ENCODE data around the gene RBM20.

RBM20 gene

DNA sequence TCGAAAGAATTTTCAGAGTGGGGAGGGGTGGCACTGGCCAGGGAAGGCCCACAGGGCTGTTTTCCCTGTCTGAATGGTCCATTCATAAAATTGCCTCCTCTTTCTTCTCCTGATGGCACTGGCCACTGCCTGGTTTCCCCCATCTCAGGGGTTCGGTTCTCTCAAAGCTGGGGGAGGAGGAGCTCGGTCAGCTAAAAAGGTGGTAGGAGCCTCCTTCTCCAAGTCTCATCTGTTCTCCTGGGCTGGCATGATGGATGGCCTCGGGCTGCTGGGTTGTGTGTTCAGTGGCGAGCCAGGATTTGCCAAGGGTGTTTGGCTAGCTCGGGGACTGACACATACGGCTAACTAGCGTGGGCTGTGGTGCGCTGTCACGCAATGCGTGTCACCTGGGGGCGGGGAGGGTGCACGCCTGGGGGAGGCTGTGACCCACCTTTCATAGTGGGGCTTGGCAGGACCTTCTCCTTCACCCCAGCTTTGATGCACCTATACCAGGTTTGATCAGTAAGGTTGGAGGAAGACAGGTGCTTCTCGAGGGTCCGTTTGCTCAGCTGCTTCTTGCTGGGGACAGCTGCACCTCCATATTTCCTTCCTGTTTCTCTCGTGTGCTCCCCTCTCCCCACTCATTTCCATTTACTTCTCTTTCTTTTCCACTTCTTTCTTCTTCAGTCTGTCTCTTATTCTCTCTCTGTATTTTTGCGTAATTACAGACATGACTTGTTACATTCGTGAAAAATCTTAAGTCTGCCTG lies 36.3 kb downstream of the RBM20 start:
- 100% methylated on average over 2 of the region's 18 CpGs for WGBS (ENCODE audit: extremely low coverage, insufficient coverage, low lambda C conversion rate)
- Histone ChIP-seq H3K27me3 (ENCODE audit: insufficient read depth, low read length, poor library complexity) (no peaks in the 10 kb centered on the region), H4K5ac (ENCODE audit: low read length) (no peak overlapping the region), H3K27ac (ENCODE audit: low read depth, low read length) (no peak overlapping the region), H3K18ac (ENCODE audit: low read length) (no peak overlapping the region), H3K36me3 (ENCODE audit: control insufficient read depth, insufficient read depth, low read length) (no peaks in the 10 kb centered on the region), H3K79me1 (ENCODE audit: low read length) (no peaks in the 10 kb centered on the region), H3K4ac (ENCODE audit: low read depth, low read length) (no peak overlapping the region), H3K79me2 (ENCODE audit: control insufficient read depth, insufficient read depth, low read length) (no peaks in the 10 kb centered on the region), H2BK5ac (ENCODE audit: low read length) (no peak overlapping the region), H3K9ac (ENCODE audit: low read length) (no peak overlapping the region), H3K4me3 (ENCODE audit: low read length) (no peak overlapping the region), H3K23ac (ENCODE audit: low read length) (no peak overlapping the region), H2BK15ac (replicated peaks; ENCODE audit: low read depth) (no peak overlapping the region), H4K8ac (ENCODE audit: low read depth, low read length) (no peak overlapping the region), H3K4me1 (ENCODE audit: control insufficient read depth, low read depth, low read length) (no peaks in the 10 kb centered on the region), H2BK120ac (ENCODE audit: low read depth, low read length) (no peak overlapping the region), H3K56ac (ENCODE audit: low read length) (no peak overlapping the region), H3K4me2 (ENCODE audit: low read length) (no peak overlapping the region), H2AK5ac (ENCODE audit: low read length) (no peak overlapping the region)
- no peak for DNase-seq

DNA sequence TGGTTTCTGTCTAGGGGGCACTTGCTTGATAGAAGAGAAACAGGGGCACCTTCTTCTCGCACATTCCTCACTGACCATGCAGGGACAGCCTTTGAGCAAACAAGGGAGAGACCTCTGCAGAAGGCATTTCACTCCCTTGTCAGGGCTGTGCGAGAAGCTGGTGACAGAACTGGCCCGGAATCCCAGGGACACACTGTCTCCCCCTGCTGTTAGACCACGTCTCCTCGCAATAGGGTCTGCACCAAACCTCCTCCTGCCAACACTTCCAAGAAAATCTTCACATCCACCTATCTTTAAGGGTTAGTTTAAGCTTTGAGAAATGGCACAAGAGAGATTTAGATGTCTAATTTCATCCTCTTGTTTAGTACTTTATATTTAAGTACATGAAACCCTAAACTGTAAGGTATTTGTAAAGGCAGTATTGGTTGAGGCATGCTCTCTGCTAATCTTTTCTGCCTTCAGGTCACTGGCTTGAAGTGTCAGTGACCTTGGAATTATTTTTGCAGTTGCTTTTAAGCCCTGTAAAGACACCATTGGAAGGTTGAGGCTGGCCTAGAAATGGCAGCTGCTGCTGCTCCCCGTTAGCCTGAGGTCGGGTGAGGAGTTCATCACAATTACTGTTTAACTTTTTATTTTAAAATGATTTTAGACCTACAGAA lies 37.0 kb downstream of the RBM20 start:
- Histone ChIP-seq H3K79me1 (ENCODE audit: low read length) (no peaks in the 10 kb centered on the region), H3K36me3 (ENCODE audit: control insufficient read depth, insufficient read depth, low read length) (no peaks in the 10 kb centered on the region), H3K23ac (ENCODE audit: low read length) (no peak overlapping the region), H2AK5ac (ENCODE audit: low read length) (no peak overlapping the region), H4K8ac (ENCODE audit: low read depth, low read length) (no peak overlapping the region), H2BK120ac (ENCODE audit: low read depth, low read length) (no peak overlapping the region), H3K4me1 (ENCODE audit: control insufficient read depth, low read depth, low read length) (no peaks in the 10 kb centered on the region), H3K4me3 (ENCODE audit: low read length) (no peak overlapping the region), H3K79me2 (ENCODE audit: control insufficient read depth, insufficient read depth, low read length) (no peaks in the 10 kb centered on the region), H3K27ac (ENCODE audit: low read depth, low read length) (no peak overlapping the region), H3K18ac (ENCODE audit: low read length) (no peak overlapping the region), H3K4me2 (ENCODE audit: low read length) (no peak overlapping the region), H2BK5ac (ENCODE audit: low read length) (no peak overlapping the region), H3K27me3 (ENCODE audit: insufficient read depth, low read length, poor library complexity) (no peaks in the 10 kb centered on the region), H3K9ac (ENCODE audit: low read length) (no peak overlapping the region), H3K4ac (ENCODE audit: low read depth, low read length) (no peak overlapping the region), H3K56ac (ENCODE audit: low read length) (no peak overlapping the region), H4K5ac (ENCODE audit: low read length) (no peak overlapping the region), H2BK15ac (replicated peaks; ENCODE audit: low read depth) (no peak overlapping the region)
- no CpG with 5 or more reads among the region's 7 CpGs for WGBS (ENCODE audit: extremely low coverage, insufficient coverage, low lambda C conversion rate)
- peak; percentile 91 for DNase-seq

DNA sequence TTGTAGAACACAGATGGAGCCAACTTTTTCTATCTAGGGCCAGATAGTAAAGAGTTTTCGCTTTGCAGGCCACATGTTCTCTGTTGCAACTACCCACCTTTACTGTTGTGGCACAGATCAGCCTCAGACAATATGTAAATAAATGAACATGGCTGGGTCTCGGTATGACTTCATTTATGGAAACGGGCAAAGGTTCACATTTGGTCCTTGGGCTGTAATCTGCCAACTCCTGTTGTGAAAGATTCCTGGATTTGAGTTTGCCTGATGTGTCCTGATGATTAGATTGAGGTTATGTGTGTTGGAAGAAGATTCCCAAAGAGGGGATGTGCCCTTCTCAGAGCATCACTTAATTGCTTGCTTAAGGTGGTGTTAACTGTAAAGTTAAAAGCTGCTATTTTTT lies 38.2 kb downstream of the RBM20 start:
- no peaks in the 10 kb centered on the region for H3K79me1 ChIP-seq (ENCODE audit: low read length)
- H3K23ac ChIP-seq (ENCODE audit: low read length): no peak overlapping the region
- no peak overlapping the region for H2BK5ac ChIP-seq (ENCODE audit: low read length)
- no peak overlapping the region for H3K27ac ChIP-seq (ENCODE audit: low read depth, low read length)
- H3K79me2 ChIP-seq (ENCODE audit: control insufficient read depth, insufficient read depth, low read length): no peaks in the 10 kb centered on the region
- H2AK5ac ChIP-seq (ENCODE audit: low read length): no peak overlapping the region
- no CpG with 5 or more reads among the region's 3 CpGs for WGBS (ENCODE audit: extremely low coverage, insufficient coverage, low lambda C conversion rate)
- no peak overlapping the region for H3K18ac ChIP-seq (ENCODE audit: low read length)
- no peak overlapping the region for H3K4me2 ChIP-seq (ENCODE audit: low read length)
- no peak overlapping the region for H2BK15ac ChIP-seq (replicated peaks; ENCODE audit: low read depth)
- no peak overlapping the region for H3K56ac ChIP-seq (ENCODE audit: low read length)
- no peak overlapping the region for H3K4ac ChIP-seq (ENCODE audit: low read depth, low read length)
- no peak overlapping the region for H3K9ac ChIP-seq (ENCODE audit: low read length)
- H3K27me3 ChIP-seq (ENCODE audit: insufficient read depth, low read length, poor library complexity): no peaks in the 10 kb centered on the region
- no peak overlapping the region for H4K8ac ChIP-seq (ENCODE audit: low read depth, low read length)
- no peak overlapping the region for H4K5ac ChIP-seq (ENCODE audit: low read length)
- no peak for DNase-seq
- no peaks in the 10 kb centered on the region for H3K36me3 ChIP-seq (ENCODE audit: control insufficient read depth, insufficient read depth, low read length)
- H2BK120ac ChIP-seq (ENCODE audit: low read depth, low read length): no peak overlapping the region
- H3K4me3 ChIP-seq (ENCODE audit: low read length): no peak overlapping the region
- no peaks in the 10 kb centered on the region for H3K4me1 ChIP-seq (ENCODE audit: control insufficient read depth, low read depth, low read length)

DNA sequence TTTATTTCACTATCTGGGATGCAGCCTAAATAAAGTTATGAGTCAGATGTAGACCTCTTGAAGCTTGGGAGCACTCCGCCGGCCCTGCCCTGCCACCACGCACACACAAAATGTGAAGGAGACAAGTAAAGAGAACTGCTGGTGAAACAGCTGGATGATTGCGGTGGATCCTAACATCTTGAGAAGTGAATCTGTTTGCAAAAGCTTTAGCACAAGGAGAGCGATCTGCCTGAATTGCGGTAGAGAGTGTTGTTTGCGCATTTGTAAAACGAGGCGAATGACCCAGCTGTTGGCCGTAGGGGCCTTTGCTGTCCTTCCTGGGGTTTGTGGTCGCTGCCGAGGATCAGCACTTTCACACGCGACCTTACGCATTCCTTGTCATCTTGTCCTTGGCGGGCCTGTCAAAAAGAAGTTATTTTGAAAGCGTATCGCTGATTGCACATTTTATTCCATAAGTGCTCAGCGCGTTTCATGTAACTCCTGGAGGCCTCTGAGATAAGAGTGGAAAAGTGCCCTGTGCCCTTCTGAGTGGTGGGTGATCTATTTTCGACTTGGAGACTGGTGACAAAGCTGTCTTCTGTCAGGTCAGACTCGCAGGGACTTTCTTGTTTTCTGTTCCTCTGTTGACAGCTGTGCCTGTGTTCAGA lies 40.8 kb downstream of the RBM20 start:
- no CpG with 5 or more reads among the region's 22 CpGs for WGBS (ENCODE audit: extremely low coverage, insufficient coverage, low lambda C conversion rate)

DNA sequence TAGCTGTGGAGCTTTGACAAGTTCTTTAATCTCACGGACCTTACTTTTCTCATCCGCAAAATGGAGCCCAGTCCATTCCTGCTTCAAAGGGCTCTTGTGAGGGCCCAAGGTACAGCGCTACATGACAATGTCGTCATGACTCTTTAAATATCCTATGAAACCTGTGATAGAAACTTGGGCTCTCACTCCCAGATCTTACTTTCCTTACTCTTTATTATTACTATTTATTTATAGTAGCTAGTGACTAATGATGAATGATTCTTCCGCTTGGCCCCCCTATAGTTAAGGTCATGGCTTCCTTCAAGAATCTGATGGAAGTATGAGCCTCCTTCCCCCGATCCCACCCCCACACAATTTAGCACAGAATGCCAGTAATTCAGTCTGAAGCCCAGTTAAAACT lies 41.9 kb downstream of the RBM20 start:
- Histone ChIP-seq H3K9ac (ENCODE audit: low read length) (no peak overlapping the region), H3K79me2 (ENCODE audit: control insufficient read depth, insufficient read depth, low read length) (no peaks in the 10 kb centered on the region), H2BK5ac (ENCODE audit: low read length) (no peak overlapping the region), H3K56ac (ENCODE audit: low read length) (no peak overlapping the region), H2BK120ac (ENCODE audit: low read depth, low read length) (no peak overlapping the region), H3K27me3 (ENCODE audit: insufficient read depth, low read length, poor library complexity) (no peaks in the 10 kb centered on the region), H4K8ac (ENCODE audit: low read depth, low read length) (no peak overlapping the region), H3K4ac (ENCODE audit: low read depth, low read length) (no peak overlapping the region), H2BK15ac (replicated peaks; ENCODE audit: low read depth) (peak overlapping the region; percentile 57), H3K36me3 (ENCODE audit: control insufficient read depth, insufficient read depth, low read length) (no peaks in the 10 kb centered on the region), H3K79me1 (ENCODE audit: low read length) (no peaks in the 10 kb centered on the region), H3K27ac (ENCODE audit: low read depth, low read length) (no peak overlapping the region), H3K23ac (ENCODE audit: low read length) (no peak overlapping the region), H3K4me1 (ENCODE audit: control insufficient read depth, low read depth, low read length) (no peaks in the 10 kb centered on the region), H3K4me2 (ENCODE audit: low read length) (no peak overlapping the region), H3K18ac (ENCODE audit: low read length) (no peak overlapping the region), H4K5ac (ENCODE audit: low read length) (no peak overlapping the region), H2AK5ac (ENCODE audit: low read length) (no peak overlapping the region), H3K4me3 (ENCODE audit: low read length) (no peak overlapping the region)
- no CpG with 5 or more reads among the region's 6 CpGs for whole genome bisulfite sequencing (ENCODE audit: extremely low coverage, insufficient coverage, low lambda C conversion rate)
- no peak for DNase-seq

More for the DNA sequence above, 40.8 kb downstream of the RBM20 start:
- Histone ChIP-seq H3K23ac (ENCODE audit: low read length) (no peak overlapping the region), H4K5ac (ENCODE audit: low read length) (no peak overlapping the region), H3K4me2 (ENCODE audit: low read length) (no peak overlapping the region), H3K79me2 (ENCODE audit: control insufficient read depth, insufficient read depth, low read length) (no peaks in the 10 kb centered on the region), H3K4me1 (ENCODE audit: control insufficient read depth, low read depth, low read length) (no peaks in the 10 kb centered on the region), H3K18ac (ENCODE audit: low read length) (no peak overlapping the region), H4K8ac (ENCODE audit: low read depth, low read length) (no peak overlapping the region), H2BK120ac (ENCODE audit: low read depth, low read length) (no peak overlapping the region), H2AK5ac (ENCODE audit: low read length) (no peak overlapping the region), H2BK5ac (ENCODE audit: low read length) (no peak overlapping the region), H3K79me1 (ENCODE audit: low read length) (no peaks in the 10 kb centered on the region), H3K27me3 (ENCODE audit: insufficient read depth, low read length, poor library complexity) (no peaks in the 10 kb centered on the region), H3K36me3 (ENCODE audit: control insufficient read depth, insufficient read depth, low read length) (no peaks in the 10 kb centered on the region), H3K9ac (ENCODE audit: low read length) (no peak overlapping the region), H3K27ac (ENCODE audit: low read depth, low read length) (no peak overlapping the region), H3K56ac (ENCODE audit: low read length) (no peak overlapping the region), H3K4ac (ENCODE audit: low read depth, low read length) (no peak overlapping the region), H2BK15ac (replicated peaks; ENCODE audit: low read depth) (no peak overlapping the region), H3K4me3 (ENCODE audit: low read length) (no peak overlapping the region)
- no peak for DNase-seq
